A549 treated with CpdA at 1 μM for 4 hours (cell line): ENCODE measurements around the gene DMXL1. TPM values are rescaled to one million over a fixed set of nuclear protein-coding genes. Genes with fewer than 3 reads are reported as not detected.

Experiments
- total RNA-seq: library from RNA; stranded (reverse); fragments of 200-300 nt; extraction: Qiagen RNA extraction; gene quantifications from 5 replicates; pipeline ENCODE4 v1.2.3, GENCODE V29; 2022; ENCODE audit warnings: low read depth

The DMXL1 gene
- total RNA-seq = 7.9 to 12.7 TPM (median 8.4 TPM) in 5 replicates

GRCh38 chr5:119070828-119071560, at the start of gene DMXL1:
DMXL1 (plus strand) TSS chr5:119071087; CDS start chr5:119071570, 483 bp downstream.

Other genes starting within 250 kb of the DMXL1 start
- gene DTWD2, start 82.5 kb upstream of the DMXL1 start, total RNA-seq = 1.5 to 2.7 TPM (median 1.8 TPM) in 5 replicates